OCI-LY1 (cell line): ENCODE measurements around the gene ATP2B2.

ENCODE experiments used
- H2AFZ ChIP-seq: fragments of 200-600 bp; sonication (generic), shearing (Covaris generic); 2 replicates; pipeline ENCODE4 v1.6.0; 2014; ENCODE audit warnings: antibody characterized with exemption, mild to moderate bottlenecking, low read length
- H3F3A ChIP-seq: fragments of 200-600 bp; sonication (generic), shearing (Covaris generic); 2 replicates; pipeline ENCODE4 v1.6.0; 2014; ENCODE audit warnings: mild to moderate bottlenecking, antibody characterized with exemption, low read length, moderate library complexity; ENCODE audit not compliant: insufficient read depth
- H3K27ac ChIP-seq: fragments of 200-600 bp; sonication (generic); 2 replicates; pipeline ENCODE4 v1.5.1; 2014; ENCODE audit warnings: low read length, mixed run types, mild to moderate bottlenecking, low read depth; ENCODE audit not compliant: poor library complexity, severe bottlenecking
- H3K27me3 ChIP-seq: fragments of 200-600 bp; sonication (generic); 2 replicates; pipeline ENCODE4 v1.6.0; 2014; ENCODE audit warnings: antibody characterized with exemption, mild to moderate bottlenecking, low read length, moderate library complexity; ENCODE audit not compliant: insufficient read depth
- H3K36me3 ChIP-seq: fragments of 200-600 bp; sonication (generic); 2 replicates; pipeline ENCODE4 v1.6.1; 2014; ENCODE audit warnings: mild to moderate bottlenecking, antibody characterized with exemption, low read length, moderate library complexity, mixed read lengths; ENCODE audit not compliant: insufficient read depth
- H3K4me1 ChIP-seq: fragments of 200-600 bp; sonication (generic); 2 replicates; pipeline ENCODE4 v1.5.1; 2014; ENCODE audit warnings: mild to moderate bottlenecking, low read length, moderate library complexity; ENCODE audit not compliant: insufficient read depth, severe bottlenecking
- H3K4me2 ChIP-seq: fragments of 200-600 bp; sonication (generic), shearing (Covaris generic); 2 replicates; pipeline ENCODE4 v1.6.1; 2014; ENCODE audit warnings: low read length
- H3K4me3 ChIP-seq: fragments of 200-600 bp; sonication (generic); 2 replicates; pipeline ENCODE4 v1.5.1; 2014; ENCODE audit warnings: low read length, low read depth, mild to moderate bottlenecking, mixed read lengths; ENCODE audit not compliant: poor library complexity, severe bottlenecking
- H3K79me2 ChIP-seq: fragments of 200-600 bp; shearing (Covaris generic); 2 replicates; pipeline ENCODE4 v1.6.1; 2016; ENCODE audit warnings: mixed run types, low read length, mixed read lengths; ENCODE audit not compliant: insufficient read depth
- H3K9ac ChIP-seq: fragments of 200-600 bp; sonication (generic), shearing (Covaris generic); 2 replicates; pipeline ENCODE4 v1.6.1; 2014; ENCODE audit warnings: mild to moderate bottlenecking, low read length, mixed read lengths
- H3K9me2 ChIP-seq: fragments of 200-600 bp; sonication (generic), shearing (Covaris generic); 2 replicates; pipeline ENCODE4 v1.6.1; 2014; ENCODE audit warnings: low read depth, mild to moderate bottlenecking, low read length, mixed read lengths
- H3K9me3 ChIP-seq: fragments of 200-600 bp; shearing (Covaris generic); 2 replicates; pipeline ENCODE4 v1.6.1; 2014; ENCODE audit warnings: low read length, mixed read lengths
- H4K20me1 ChIP-seq: fragments of 200-600 bp; sonication (generic), shearing (Covaris generic); 2 replicates; pipeline ENCODE4 v1.6.0; 2016; ENCODE audit warnings: mild to moderate bottlenecking, low read length; ENCODE audit not compliant: insufficient read depth
- CTCF ChIP-seq: fragments of 200-600 bp; sonication (generic), shearing (Covaris generic); IDR thresholded peaks from 2 replicates; pipeline ENCODE4 v1.5.1; 2017; ENCODE audit warnings: mild to moderate bottlenecking, antibody characterized with exemption, low read length, moderate library complexity, mixed read lengths
- EZH2 ChIP-seq: fragments of 200-600 bp; sonication (generic), shearing (Covaris generic); IDR thresholded peaks from 2 replicates; pipeline ENCODE4 v1.8.0; 2017; ENCODE audit warnings: borderline replicate concordance, mixed run types, mild to moderate bottlenecking, antibody characterized with exemption, low read length, moderate library complexity, mixed read lengths

Gene ATP2B2

GRCh38 chr3:10534066-10534465 is 28.7 kb upstream of the ATP2B2 start:
- Histone ChIP-seq H3K4me3 (no peak overlapping the region), H3K9ac (no peak overlapping the region), H2AFZ (no peak overlapping the region), H4K20me1 (no peaks in the 10 kb centered on the region), H3K27ac (no peak overlapping the region), H3K27me3 (no peaks in the 10 kb centered on the region), H3F3A (no peaks in the 10 kb centered on the region), H3K4me2 (no peak overlapping the region), H3K9me3 (no peaks in the 10 kb centered on the region), H3K4me1 (no peaks in the 10 kb centered on the region), H3K36me3 (no peaks in the 10 kb centered on the region), H3K9me2 (no peaks in the 10 kb centered on the region), H3K79me2 (no peaks in the 10 kb centered on the region)
- TF ChIP-seq CTCF (no peak), EZH2 (no peak)

GRCh38 chr3:10533737-10534023 is 28.3 kb upstream of the ATP2B2 start:
- Histone ChIP-seq H3K79me2 (no peaks in the 10 kb centered on the region), H3K4me3 (no peak overlapping the region), H3K36me3 (no peaks in the 10 kb centered on the region), H3F3A (no peaks in the 10 kb centered on the region), H3K9me3 (no peaks in the 10 kb centered on the region), H2AFZ (no peak overlapping the region), H3K4me1 (no peaks in the 10 kb centered on the region), H3K27me3 (no peaks in the 10 kb centered on the region), H3K9ac (no peak overlapping the region), H4K20me1 (no peaks in the 10 kb centered on the region), H3K4me2 (no peak overlapping the region), H3K27ac (no peak overlapping the region), H3K9me2 (no peaks in the 10 kb centered on the region)
- no peak for TF ChIP-seq CTCF
- no peak for TF ChIP-seq EZH2

- no peak overlapping the region for H3K4me3 ChIP-seq
- no peaks in the 10 kb centered on the region for H3F3A ChIP-seq
- H3K4me1 ChIP-seq = no peaks in the 10 kb centered on the region
- no peak overlapping the region for H3K9ac ChIP-seq
- H3K4me2 ChIP-seq = no peak overlapping the region
- no peak for TF ChIP-seq EZH2
- no peaks in the 10 kb centered on the region for H3K27me3 ChIP-seq
- no peaks in the 10 kb centered on the region for H4K20me1 ChIP-seq
- no peaks in the 10 kb centered on the region for H3K9me2 ChIP-seq
- H3K36me3 ChIP-seq = no peaks in the 10 kb centered on the region
- H3K9me3 ChIP-seq = no peaks in the 10 kb centered on the region
- H2AFZ ChIP-seq = no peak overlapping the region
- no peaks in the 10 kb centered on the region for H3K79me2 ChIP-seq
- no peak overlapping the region for H3K27ac ChIP-seq
Observed at GRCh38 chr3:10532939-10533736, 27.8 kb upstream of the ATP2B2 start.

- Histone ChIP-seq H3K36me3 (no peaks in the 10 kb centered on the region), H3K9me3 (no peaks in the 10 kb centered on the region), H3K9me2 (no peaks in the 10 kb centered on the region), H4K20me1 (no peaks in the 10 kb centered on the region), H3K9ac (no peak overlapping the region), H3K4me1 (no peaks in the 10 kb centered on the region), H3K4me2 (no peak overlapping the region), H3K4me3 (no peak overlapping the region), H3K27ac (no peak overlapping the region), H3K79me2 (no peaks in the 10 kb centered on the region), H2AFZ (no peak overlapping the region), H3F3A (no peaks in the 10 kb centered on the region), H3K27me3 (no peaks in the 10 kb centered on the region)
- TF ChIP-seq CTCF (no peak), EZH2 (no peak)
Observed at GRCh38 chr3:10531031-10531430, 25.6 kb upstream of the ATP2B2 start.
